GM12891 (cell line): Measurements from ENCODE around the gene BRCA1.

Experiments used
- POLR2A ChIP-seq: IDR thresholded peaks from 2 replicates; pipeline ENCODE4 v1.6.1; 2011; ENCODE audit warnings: low read depth, low read length, control low read depth
- POLR2AphosphoS5 ChIP-seq: IDR thresholded peaks from 2 replicates; pipeline ENCODE4 v1.6.1; 2011; ENCODE audit warnings: low read depth, low read length, control low read depth
- TAF1 ChIP-seq: IDR thresholded peaks from 2 replicates; pipeline ENCODE4 v1.6.1; 2011; ENCODE audit warnings: low read depth, low read length, control low read depth

DNA sequence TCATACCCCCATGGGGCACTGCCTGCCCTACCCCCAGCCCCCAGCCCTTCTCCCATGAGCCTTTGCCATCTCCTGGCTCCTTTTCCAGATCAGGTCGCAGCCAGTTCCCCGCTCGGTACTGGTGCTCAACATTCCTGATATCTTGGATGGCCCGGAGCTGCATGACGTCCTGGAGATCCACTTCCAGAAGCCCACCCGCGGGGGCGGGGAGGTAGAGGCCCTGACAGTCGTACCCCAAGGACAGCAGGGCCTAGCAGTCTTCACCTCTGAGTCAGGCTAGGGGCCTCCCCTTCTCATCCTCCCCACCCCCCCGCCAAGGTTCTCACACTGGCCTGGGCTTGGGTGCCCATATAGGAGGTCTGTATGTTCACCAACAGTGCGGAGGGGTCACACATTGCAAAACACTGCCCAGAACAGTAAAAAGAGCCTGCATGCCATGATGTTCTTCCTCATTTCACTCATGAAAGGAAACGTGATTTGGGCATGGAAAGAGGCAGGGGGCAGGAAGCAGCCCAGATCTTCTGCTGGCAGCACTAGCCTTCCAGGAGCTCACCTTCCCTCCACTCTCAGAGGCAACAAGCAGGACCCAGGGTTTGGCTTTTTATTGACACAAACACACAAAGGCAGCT is 111.0 kb downstream of the BRCA1 start:
- no peak for TF ChIP-seq POLR2AphosphoS5
- no peak for TF ChIP-seq POLR2A
- TF ChIP-seq TAF1, result no peak
